NCI-H748 (cell line): ENCODE results near the gene ERC2.
A peak's percentile ranks its signal among the peaks of the same experiment; 100 is the strongest.

Experiments
- DNase-seq: peaks from one replicate; lab custom pipeline; 2025; ENCODE audit not compliant: unreplicated experiment; lab: John Stamatoyannopoulos, UW

The ERC2 gene

GRCh38 chr3:56192001-56192400, 276.3 kb downstream of the ERC2 start:
- DNase-seq, result no peak

- no peak for DNase-seq
These were observed 277.4 kb downstream of the ERC2 start for GRCh38 chr3:56190771-56191305.

- DNase-seq, result no peak
These were observed 278.1 kb downstream of the ERC2 start for GRCh38 chr3:56190130-56190529.

GRCh38 chr3:56189536-56189935, 278.7 kb downstream of the ERC2 start:
- no peak for DNase-seq

- DNase-seq, result no peak
These were observed 280.1 kb downstream of the ERC2 start for GRCh38 chr3:56188201-56188600.

GRCh38 chr3:56187051-56187450, 281.2 kb downstream of the ERC2 start:
- no peak for DNase-seq

- no peak for DNase-seq
These were observed 282.4 kb downstream of the ERC2 start for GRCh38 chr3:56185827-56186226.

GRCh38 chr3:56183529-56183928, 284.7 kb downstream of the ERC2 start:
- DNase-seq, result no peak

GRCh38 chr3:56180433-56180832, 287.8 kb downstream of the ERC2 start:
- DNase-seq, result no peak

- peak; percentile 17 for DNase-seq
These were observed 294.7 kb downstream of the ERC2 start for GRCh38 chr3:56173601-56174000.

- no peak for DNase-seq
These were observed 303.8 kb downstream of the ERC2 start for GRCh38 chr3:56164436-56164835.

GRCh38 chr3:56157693-56158362, 310.4 kb downstream of the ERC2 start:
- no peak for DNase-seq

- no peak for DNase-seq
These were observed 314.0 kb downstream of the ERC2 start for GRCh38 chr3:56154297-56154696.

- DNase-seq, result no peak
These were observed 320.9 kb downstream of the ERC2 start for GRCh38 chr3:56147354-56147753.

- DNase-seq, result no peak
These were observed 322.9 kb downstream of the ERC2 start for GRCh38 chr3:56145410-56145809.

GRCh38 chr3:56144805-56145204, 323.5 kb downstream of the ERC2 start:
- no peak for DNase-seq

GRCh38 chr3:56137415-56137814, 330.9 kb downstream of the ERC2 start:
- DNase-seq, result peak; percentile 59

GRCh38 chr3:56136514-56136913, 331.8 kb downstream of the ERC2 start:
- DNase-seq, result no peak

GRCh38 chr3:56135941-56136340, 332.3 kb downstream of the ERC2 start:
- no peak for DNase-seq

GRCh38 chr3:56133423-56133822, 334.8 kb downstream of the ERC2 start:
- DNase-seq, result no peak

- DNase-seq, result no peak
These were observed 335.5 kb downstream of the ERC2 start for GRCh38 chr3:56132762-56133161.

- no peak for DNase-seq
These were observed 336.2 kb downstream of the ERC2 start for GRCh38 chr3:56131974-56132590.

GRCh38 chr3:56130036-56130435, 338.2 kb downstream of the ERC2 start:
- DNase-seq, result no peak
